ENCODE results near the gene ARHGAP42. TPM values are rescaled to one million over a fixed set of nuclear protein-coding genes. Genes with fewer than 3 reads are reported as not detected.

ARHGAP42 gene
- total and polyA plus RNA-seq, 2 experiments from 2014 or later = 64.8 to 135 TPM

DNA sequence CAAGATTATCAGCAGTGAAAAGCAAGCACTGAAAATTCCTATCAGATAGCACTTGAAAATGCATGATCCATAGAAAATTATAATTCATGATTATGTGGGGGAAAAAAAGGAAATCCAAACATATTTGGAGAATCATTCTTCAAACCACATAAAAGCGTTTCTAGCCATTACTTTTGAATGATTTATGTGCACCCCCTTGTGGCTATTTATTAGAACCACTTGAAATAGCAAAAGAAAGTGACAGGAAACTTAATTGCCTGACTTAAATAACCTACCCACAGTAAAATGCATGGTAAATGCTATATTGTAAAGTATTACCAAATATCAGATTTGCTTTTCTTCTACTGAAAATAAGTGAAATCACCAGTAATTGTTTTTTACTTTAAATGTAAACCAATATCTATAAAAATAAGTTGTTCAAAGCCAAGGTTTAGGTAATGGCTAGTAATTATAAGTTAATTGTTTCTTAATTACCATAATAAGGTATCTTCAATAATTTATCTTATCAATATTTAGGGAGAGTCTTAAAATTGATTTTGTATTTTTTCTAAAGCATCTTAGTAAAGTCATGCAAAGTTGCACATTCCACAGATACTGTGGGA lies 168.5 kb downstream of the ARHGAP42 start:
- Histone ChIP-seq H3K4me1 (ENCODE audit: low read depth) (peaks cover 44% of the 10 kb centered on the region), H3K9me3 (ENCODE audit: low read depth) (no peaks in the 10 kb centered on the region), H3K27ac (peak overlapping the region; percentile 63), H3K36me3 (no peaks in the 10 kb centered on the region), H3K27me3 (no peaks in the 10 kb centered on the region), H3K4me3 (no peak overlapping the region)
- TF ChIP-seq CTCF (IDR thresholded peaks at IDR 0.05; ENCODE audit: low read depth, low read length) = peak; percentile 57
- DNase-seq (ENCODE audit: low read depth in 1 of 2, low spot score in 1 of 2) = peak; percentile 65 to 78

DNA sequence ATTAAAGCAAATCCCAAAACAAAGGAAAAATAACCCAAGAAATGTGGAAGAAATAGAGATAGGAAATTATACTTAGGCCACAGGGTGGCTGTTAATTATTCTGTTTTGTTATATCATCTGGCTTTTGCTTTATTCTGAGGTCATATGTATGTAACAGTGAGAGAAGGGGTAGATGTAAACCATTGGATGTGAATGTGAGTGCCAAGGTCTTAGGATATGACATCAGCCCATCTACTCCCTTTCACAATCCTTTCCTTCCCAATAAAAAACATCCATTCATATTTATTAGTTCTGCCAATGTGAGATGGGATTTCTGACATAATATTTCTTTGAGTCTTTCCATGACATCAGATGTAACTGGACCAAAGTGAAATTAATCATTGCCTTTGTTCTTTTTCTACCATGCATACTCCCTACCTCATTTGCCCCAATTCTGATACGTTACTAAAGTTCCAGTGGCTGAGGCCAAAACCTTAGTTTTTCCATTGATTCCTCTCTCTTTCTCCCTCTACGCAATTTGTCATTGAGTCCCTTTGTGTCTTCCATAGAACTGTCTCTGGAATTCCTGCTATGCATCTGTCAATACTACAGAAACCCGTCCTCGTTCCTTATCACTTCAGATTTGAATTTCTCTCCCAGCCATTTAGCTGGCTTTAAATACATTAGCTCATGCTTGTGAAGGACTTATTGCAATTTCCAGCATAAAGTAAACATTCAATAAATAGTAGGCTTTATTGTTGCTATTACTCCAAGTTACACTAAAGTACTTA lies 170.3 kb downstream of the ARHGAP42 start:
- no peak for TF ChIP-seq CTCF (IDR thresholded peaks at IDR 0.05; ENCODE audit: low read depth, low read length)
- H3K4me3 ChIP-seq = no peak overlapping the region
- no peak for DNase-seq (ENCODE audit: low read depth in 1 of 2, low spot score in 1 of 2)
- no peaks in the 10 kb centered on the region for H3K27me3 ChIP-seq
- H3K9me3 ChIP-seq (ENCODE audit: low read depth) = no peaks in the 10 kb centered on the region
- peaks cover 38% of the 10 kb centered on the region for H3K4me1 ChIP-seq (ENCODE audit: low read depth)
- H3K36me3 ChIP-seq = no peaks in the 10 kb centered on the region
- H3K27ac ChIP-seq = peak overlapping the region; percentile 42

- H3K9me3 ChIP-seq (ENCODE audit: low read depth) = no peaks in the 10 kb centered on the region
- no peak for DNase-seq (ENCODE audit: low read depth in 1 of 2, low spot score in 1 of 2)
- H3K27ac ChIP-seq = no peak overlapping the region
- TF ChIP-seq CTCF (IDR thresholded peaks at IDR 0.05; ENCODE audit: low read depth, low read length) = no peak
- no peaks in the 10 kb centered on the region for H3K36me3 ChIP-seq
- H3K27me3 ChIP-seq = no peaks in the 10 kb centered on the region
- no peak overlapping the region for H3K4me3 ChIP-seq
- peaks cover 27% of the 10 kb centered on the region for H3K4me1 ChIP-seq (ENCODE audit: low read depth)
Observed at GRCh38 chr11:100860318-100861155, 173.4 kb downstream of the ARHGAP42 start.

- DNase-seq (ENCODE audit: low read depth in 1 of 2, low spot score in 1 of 2) = no peak
- Histone ChIP-seq H3K9me3 (ENCODE audit: low read depth) (no peaks in the 10 kb centered on the region), H3K4me1 (ENCODE audit: low read depth) (peaks cover 25% of the 10 kb centered on the region), H3K27me3 (no peaks in the 10 kb centered on the region), H3K27ac (no peak overlapping the region), H3K4me3 (no peak overlapping the region), H3K36me3 (no peaks in the 10 kb centered on the region)
- no peak for TF ChIP-seq CTCF (IDR thresholded peaks at IDR 0.05; ENCODE audit: low read depth, low read length)
Observed at GRCh38 chr11:100861212-100861611, 174.1 kb downstream of the ARHGAP42 start.

GRCh38 chr11:100863080-100863581 lies 176.0 kb downstream of the ARHGAP42 start:
- Histone ChIP-seq H3K9me3 (ENCODE audit: low read depth) (no peaks in the 10 kb centered on the region), H3K27ac (peak overlapping the region; percentile 61), H3K4me3 (no peak overlapping the region), H3K36me3 (no peaks in the 10 kb centered on the region), H3K27me3 (no peaks in the 10 kb centered on the region), H3K4me1 (ENCODE audit: low read depth) (peaks cover 24% of the 10 kb centered on the region)
- peak; percentile 78 to 88 for DNase-seq (ENCODE audit: low read depth in 1 of 2, low spot score in 1 of 2)
- no peak for TF ChIP-seq CTCF (IDR thresholded peaks at IDR 0.05; ENCODE audit: low read depth, low read length)
